Kidney (tissue), 14 donors: ENCODE measurements around the gene PTPN18. TPM values are rescaled to one million over a fixed set of nuclear protein-coding genes. Genes with fewer than 3 reads are reported as not detected.

Experiments used
- DNase-seq, 5 donors: peaks; one replicate each; pipeline ENCODE4 v3.0.0-alpha.2; 2013 to 2020
- FAIRE-seq: peaks from 2 replicates; lab custom pipeline; 2012; peaks lifted over from hg19 to GRCh38; lab: Jason Lieb, UNC
- H3K27ac ChIP-seq, 2 donors: one replicate each; pipeline ENCODE4 v1.7.0; 2013; ENCODE audit warnings: low read depth in 2 of 2, low read length in 2 of 2, inconsistent platforms in 1 of 2
- H3K27me3 ChIP-seq: one replicate; pipeline ENCODE4 v1.7.1; 2013; ENCODE audit warnings: low read length, inconsistent platforms; ENCODE audit not compliant: control insufficient read depth, insufficient read depth
- H3K36me3 ChIP-seq, 3 donors: one replicate each; pipeline versions ENCODE4 v1.7.0 to v1.7.1; 2013; ENCODE audit warnings: low read length in 3 of 3, control low read depth in 1 of 3, inconsistent platforms in 1 of 3; ENCODE audit not compliant: insufficient read depth in 3 of 3, control insufficient read depth in 2 of 3
- H3K4me1 ChIP-seq, 3 donors: one replicate each; pipeline versions ENCODE4 v1.7.0 to v1.7.1; 2013; ENCODE audit warnings: low read length in 3 of 3, inconsistent platforms in 1 of 3, low read depth in 1 of 3; ENCODE audit not compliant: control insufficient read depth in 2 of 3, insufficient read depth in 2 of 3
- H3K4me3 ChIP-seq, 3 donors: one replicate each; pipeline versions ENCODE4 v1.7.0 to v1.8.1; 2013; ENCODE audit warnings: low read length in 3 of 3, control low read depth in 1 of 3, inconsistent platforms in 1 of 3
- H3K9ac ChIP-seq, 3 donors: one replicate each; pipeline versions ENCODE4 v1.7.0 to v1.7.1; 2013; ENCODE audit warnings: low read length in 3 of 3, control low read depth in 1 of 3, inconsistent platforms in 1 of 3
- H3K9me3 ChIP-seq, 3 donors: one replicate each; pipeline versions ENCODE4 v1.7.0 to v1.7.1; 2013; ENCODE audit warnings: low read length in 3 of 3, control low read depth in 1 of 3, inconsistent platforms in 1 of 3; ENCODE audit not compliant: control insufficient read depth in 2 of 3, insufficient read depth in 1 of 3
- CTCF ChIP-seq: IDR thresholded peaks from 3 replicates; pipeline ENCODE4 v1.5.1; 2012; ENCODE audit warnings: mild to moderate bottlenecking, moderate library complexity, borderline replicate concordance; ENCODE audit not compliant: insufficient read depth; ENCODE audit errors: extremely low read depth
- intact Hi-C: fragments of 100-400 bp; cut with DNase I; formaldehyde crosslinking; loops from one replicate; pipeline ENCODE4 v1.11.1; 2022
- polyA plus RNA-seq: library from polyadenylated mRNA; stranded (reverse); fragments of 350-450 nt; fragmentation: Illumina TruSeq; extraction: RNeasy Lipid Tissue Mini Kit (QIAGEN cat#74804); gene quantifications from one replicate; pipeline ENCODE4 v1.2.3, GENCODE V29; 2014; ENCODE audit warnings: low read depth, low replicate concordance; ENCODE audit not compliant: insufficient read depth
- total RNA-seq: library from RNA; stranded (reverse); fragmentation: NEBNext Ultra II Directional; extraction: Animal tissue kit (Norgen Biotek cat#: 25700); gene quantifications from one replicate; pipeline ENCODE4 v1.2.1, GENCODE V29; 2021
- donor health status: control.
- donor health status: control.
- donor health status: control.
- donor health status: control.
- donor health status: control.
- donor health status: DM: yes; HTN: yes; CAD: no.
- donor health status: Normal renal cell carcinoma (clear cell type).

Gene PTPN18
- total and polyA plus RNA-seq, 2 donors from 2014 or later, result 34.8 to 89.2 TPM

GRCh38 chr2:130319536-130319935 is 36.3 kb upstream of the PTPN18 start:
- no peak for TF ChIP-seq CTCF
- intact Hi-C loops, result no loop called here
- H3K36me3 ChIP-seq, result no peaks in the 10 kb centered on the region
- H3K27me3 ChIP-seq, result no peaks in the 10 kb centered on the region
- DNase-seq, result no peak
- no peaks in the 10 kb centered on the region for H3K4me1 ChIP-seq
- no peak overlapping the region for H3K9ac ChIP-seq
- H3K27ac ChIP-seq, result no peak overlapping the region
- no peaks in the 10 kb centered on the region for H3K9me3 ChIP-seq
- no peak for FAIRE-seq
- H3K4me3 ChIP-seq, result no peak overlapping the region

DNA sequence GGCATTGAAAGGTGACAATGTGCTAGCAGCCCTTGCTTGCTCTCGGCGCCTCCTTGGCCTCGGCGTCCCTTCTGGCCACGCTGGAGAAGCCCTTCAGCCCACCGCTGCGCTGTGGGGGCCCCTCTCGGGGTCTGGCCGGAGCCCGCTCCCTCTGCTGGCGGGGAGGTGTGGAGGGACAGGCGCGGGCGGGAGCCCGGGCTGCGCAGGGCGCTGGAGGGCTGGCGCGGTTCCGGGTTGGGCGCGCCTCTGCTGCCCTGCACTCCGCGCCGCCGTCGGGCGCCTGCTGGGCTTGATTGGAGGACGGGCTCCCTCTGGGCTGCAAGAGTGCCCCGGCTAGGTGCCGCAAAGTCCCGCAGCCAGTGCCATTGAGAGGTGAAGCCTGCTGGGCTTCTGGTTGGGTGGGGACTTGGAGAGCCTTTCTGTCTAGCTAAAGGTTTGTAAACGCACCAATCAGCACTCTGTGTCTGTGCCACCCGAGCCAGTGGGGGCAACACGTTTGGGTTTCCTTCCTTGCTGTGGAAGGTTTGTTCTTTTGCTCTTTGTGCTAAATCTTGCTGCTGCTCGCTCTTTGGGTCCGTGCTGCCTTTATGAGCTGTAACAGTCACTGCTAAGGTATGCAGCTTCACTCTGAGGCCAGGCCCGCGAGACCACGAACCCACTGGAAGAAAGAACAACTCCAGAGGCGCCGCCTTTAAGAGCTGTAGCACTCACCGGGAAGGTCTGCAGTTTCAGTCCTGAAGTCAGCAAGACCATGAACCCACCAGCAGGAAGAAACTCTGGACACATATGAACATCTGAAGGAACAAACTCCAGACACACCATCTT is 27.9 kb upstream of the PTPN18 start:
- intact Hi-C loops, result no loop called here
- H3K27ac ChIP-seq, result no peak overlapping the region
- no peak for DNase-seq
- no peaks in the 10 kb centered on the region for H3K9me3 ChIP-seq
- no peak for FAIRE-seq
- H3K27me3 ChIP-seq, result no peaks in the 10 kb centered on the region
- no peak for TF ChIP-seq CTCF
- H3K9ac ChIP-seq, result no peak overlapping the region
- peaks cover 0 to 7% (median 0%) of the 10 kb centered on the region in 3 donors for H3K4me1 ChIP-seq
- H3K36me3 ChIP-seq, result no peaks in the 10 kb centered on the region
- H3K4me3 ChIP-seq, result no peak overlapping the region

- Histone ChIP-seq H3K4me1 (peaks cover 0 to 8% (median 0%) of the 10 kb centered on the region in 3 donors), H3K4me3 (no peak overlapping the region), H3K9ac (no peak overlapping the region), H3K9me3 (no peaks in the 10 kb centered on the region), H3K36me3 (no peaks in the 10 kb centered on the region), H3K27ac (no peak overlapping the region), H3K27me3 (no peaks in the 10 kb centered on the region)
- no peak for DNase-seq
- TF ChIP-seq CTCF, result no peak
- intact Hi-C loops, result no loop called here
- FAIRE-seq, result no peak
These were observed 27.1 kb upstream of the PTPN18 start for GRCh38 chr2:130328710-130329109.
